ENCODE data around the gene ADCY7. TPM values are rescaled to one million over a fixed set of nuclear protein-coding genes. Genes with fewer than 3 reads are reported as not detected.

Gene ADCY7
- total RNA-seq, 2 donors from 2014 or later = 67.5 to 97.1 TPM

DNA sequence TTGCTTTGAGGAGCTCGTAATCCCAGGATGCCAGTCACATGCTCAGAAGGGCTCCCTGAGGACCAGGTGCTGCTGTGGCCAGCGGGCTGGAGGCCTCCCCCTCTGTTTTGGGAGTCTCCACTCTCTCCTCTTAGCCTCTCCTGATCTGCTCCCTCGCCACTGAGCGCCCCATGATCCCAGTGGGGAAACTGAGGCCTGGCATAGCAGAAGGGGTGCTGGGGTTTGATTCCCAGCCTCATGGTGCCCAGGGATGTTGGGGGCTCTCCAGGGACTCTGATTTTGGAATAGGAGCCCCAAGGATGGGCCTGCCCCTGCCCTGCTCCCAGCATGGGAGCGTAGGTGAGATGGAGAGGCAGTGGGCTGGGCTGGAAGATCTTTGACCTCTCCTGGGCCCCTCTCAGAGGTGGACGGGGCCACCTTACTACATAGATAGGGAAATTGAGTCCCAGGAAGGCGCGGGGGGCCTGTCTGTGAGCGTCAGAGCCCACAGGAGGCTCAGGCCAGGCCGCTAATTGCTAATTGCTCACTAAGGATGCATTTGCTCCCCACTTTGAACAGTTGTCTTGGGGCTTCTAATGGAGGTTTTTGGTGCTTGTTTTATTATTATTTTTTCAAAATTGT lies 525 bp upstream of the ADCY7 start:
- no peak for ATAC-seq (replicated peaks in 1 of 2)
- peaks cover 0 to 2% of the 10 kb centered on the region in 2 donors for H3K36me3 Mint-ChIP-seq (ENCODE audit: insufficient read depth in 2 of 2)

DNA sequence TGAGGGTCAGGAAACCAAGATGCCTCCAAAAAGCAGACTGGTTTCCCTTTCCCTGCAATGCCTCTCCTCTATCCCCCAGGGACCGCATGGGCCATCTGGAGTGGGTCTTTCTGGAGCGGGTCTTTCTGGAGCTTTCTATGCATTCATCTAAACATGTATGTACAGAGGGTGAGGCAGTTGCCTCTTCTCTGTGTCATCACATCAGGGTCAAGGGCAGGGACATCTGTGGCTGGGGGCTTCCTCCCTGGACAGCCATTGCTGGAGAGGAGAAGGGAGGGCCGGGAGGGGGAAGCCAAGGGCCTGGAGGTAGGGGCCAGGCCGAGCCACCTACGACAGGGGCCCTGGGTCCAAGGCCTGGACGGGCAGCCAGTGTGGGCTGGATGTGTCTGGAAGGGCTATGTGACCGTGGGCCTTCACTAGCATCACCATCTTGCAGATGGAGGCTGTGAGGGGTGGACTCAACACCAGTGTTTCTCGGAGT lies 840 bp downstream of the ADCY7 start:
- peaks cover 0 to 2% of the 10 kb centered on the region in 2 donors for H3K36me3 Mint-ChIP-seq (ENCODE audit: insufficient read depth in 2 of 2)
- H3K9me3 Mint-ChIP-seq = peaks cover 0 to 1% of the 10 kb centered on the region in 2 donors
- ATAC-seq (replicated peaks in 1 of 2) = no peak
- no peaks in the 10 kb centered on the region for H3K27me3 Mint-ChIP-seq (ENCODE audit: low read depth)
- peak overlapping the region; percentile 94 for H3K27ac Mint-ChIP-seq
- no peak for DNase-seq
- H3K4me3 Mint-ChIP-seq = peak overlapping the region; percentile 91 to 97
- peaks cover 88% of the 10 kb centered on the region for H3K4me1 Mint-ChIP-seq (ENCODE audit: low read depth)

More for the DNA sequence above, 525 bp upstream of the ADCY7 start:
- no peak for DNase-seq
- Mint-ChIP-seq H3K27me3 (ENCODE audit: low read depth) (no peaks in the 10 kb centered on the region), H3K4me1 (ENCODE audit: low read depth) (peaks cover 78% of the 10 kb centered on the region), H3K4me3 (peak overlapping the region; percentile 91 to 97), H3K27ac (peak overlapping the region; percentile 94), H3K9me3 (peaks cover 0 to 1% of the 10 kb centered on the region in 2 donors)

DNA sequence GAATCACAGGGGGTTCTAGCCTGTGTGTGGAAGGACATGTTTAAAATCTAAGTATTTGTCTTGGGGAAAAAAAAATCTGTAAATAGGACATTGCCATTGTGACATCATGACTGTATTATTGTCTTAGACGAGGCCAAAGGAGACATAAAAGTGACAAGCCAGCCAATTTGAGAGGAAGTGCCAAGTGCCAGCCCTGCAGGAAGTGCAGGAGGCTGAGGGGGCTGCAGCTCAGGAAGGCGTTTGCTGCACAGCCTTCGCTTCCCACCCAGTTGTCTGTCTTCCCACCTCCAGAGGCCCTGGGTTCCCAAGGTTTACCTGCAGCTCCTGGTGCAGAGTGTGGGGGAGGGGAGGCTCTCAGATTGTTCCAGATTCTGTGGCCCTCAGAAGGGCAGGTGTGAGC lies 1.3 kb downstream of the ADCY7 start:
- peaks cover 0 to 2% of the 10 kb centered on the region in 2 donors for H3K36me3 Mint-ChIP-seq (ENCODE audit: insufficient read depth in 2 of 2)
- H3K4me1 Mint-ChIP-seq (ENCODE audit: low read depth) = peaks cover 90% of the 10 kb centered on the region
- peak overlapping the region; percentile 94 for H3K27ac Mint-ChIP-seq
- ATAC-seq (replicated peaks in 1 of 2) (no peak), DNase-seq (no peak)
- peak overlapping the region; percentile 91 to 97 for H3K4me3 Mint-ChIP-seq
- H3K27me3 Mint-ChIP-seq (ENCODE audit: low read depth) = no peaks in the 10 kb centered on the region
- peaks cover 0 to 1% of the 10 kb centered on the region in 2 donors for H3K9me3 Mint-ChIP-seq

DNA sequence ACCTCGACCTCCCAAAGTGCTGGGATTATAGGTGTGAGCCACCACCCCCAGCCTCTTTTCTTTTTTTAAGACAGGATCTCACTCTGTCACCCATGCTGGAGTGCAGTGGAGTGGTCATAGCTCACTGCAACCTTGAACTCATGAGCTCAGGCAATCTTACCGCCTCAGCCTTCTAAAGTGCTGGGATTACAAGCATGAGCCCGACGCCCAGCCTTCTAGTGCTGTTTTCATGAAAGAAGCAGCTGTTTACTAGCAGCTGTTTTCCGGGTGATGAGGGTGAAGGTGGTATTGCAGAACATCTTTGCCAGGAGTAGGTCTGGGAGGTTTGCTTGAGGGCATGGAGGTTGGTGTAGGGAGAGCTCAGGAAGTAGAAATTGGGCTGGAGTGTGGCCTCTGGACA lies 2.0 kb downstream of the ADCY7 start:
- Mint-ChIP-seq H3K4me1 (ENCODE audit: low read depth) (peaks cover 92% of the 10 kb centered on the region), H3K27ac (peak overlapping the region; percentile 81), H3K4me3 (peak overlapping the region; percentile 91 to 97), H3K27me3 (ENCODE audit: low read depth) (no peaks in the 10 kb centered on the region), H3K36me3 (ENCODE audit: insufficient read depth in 2 of 2) (peaks cover 1 to 2% of the 10 kb centered on the region in 2 donors), H3K9me3 (peaks cover 0 to 1% of the 10 kb centered on the region in 2 donors)
- ATAC-seq (replicated peaks in 1 of 2) = no peak
- DNase-seq = no peak

DNA sequence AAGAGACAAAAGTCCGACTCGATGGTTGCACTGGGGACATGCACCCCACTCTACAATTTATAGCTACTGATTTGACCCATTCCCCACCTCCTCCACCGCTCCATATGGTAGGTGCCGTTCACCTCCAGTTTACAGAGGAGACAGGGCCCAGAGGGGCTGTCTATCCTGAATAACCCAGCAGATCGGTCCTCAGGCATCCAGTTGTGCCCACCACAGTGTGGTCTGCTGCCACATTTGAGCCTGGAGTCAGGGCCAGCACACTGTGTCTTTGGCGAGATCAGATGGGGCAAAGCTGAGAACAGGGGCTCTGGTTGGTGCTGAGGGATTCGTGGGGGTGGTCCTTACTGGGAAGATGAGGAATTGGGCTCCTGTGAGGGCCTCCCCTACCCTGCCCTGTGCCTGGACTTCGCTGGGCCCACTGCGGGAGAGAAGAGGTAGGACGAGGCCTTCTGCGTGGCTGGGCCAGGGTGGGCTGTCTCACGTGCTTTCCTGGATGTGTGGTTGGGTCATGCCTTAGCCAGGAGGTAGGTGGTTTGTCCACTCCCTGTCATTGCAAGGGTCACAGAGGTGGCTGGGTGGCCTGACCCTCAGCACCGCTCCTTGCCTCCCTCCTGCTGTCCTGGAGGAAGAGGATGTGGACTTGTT lies 2.8 kb downstream of the ADCY7 start:
- Mint-ChIP-seq H3K27me3 (ENCODE audit: low read depth) (no peaks in the 10 kb centered on the region), H3K9me3 (peaks cover 0 to 1% of the 10 kb centered on the region in 2 donors), H3K4me3 (peak overlapping the region; percentile 72 to 91), H3K4me1 (ENCODE audit: low read depth) (peaks cover 93% of the 10 kb centered on the region), H3K36me3 (ENCODE audit: insufficient read depth in 2 of 2) (peaks cover 2% of the 10 kb centered on the region in 2 donors), H3K27ac (peak overlapping the region; percentile 35)
- no peak for DNase-seq
- no peak for ATAC-seq (replicated peaks in 1 of 2)

DNA sequence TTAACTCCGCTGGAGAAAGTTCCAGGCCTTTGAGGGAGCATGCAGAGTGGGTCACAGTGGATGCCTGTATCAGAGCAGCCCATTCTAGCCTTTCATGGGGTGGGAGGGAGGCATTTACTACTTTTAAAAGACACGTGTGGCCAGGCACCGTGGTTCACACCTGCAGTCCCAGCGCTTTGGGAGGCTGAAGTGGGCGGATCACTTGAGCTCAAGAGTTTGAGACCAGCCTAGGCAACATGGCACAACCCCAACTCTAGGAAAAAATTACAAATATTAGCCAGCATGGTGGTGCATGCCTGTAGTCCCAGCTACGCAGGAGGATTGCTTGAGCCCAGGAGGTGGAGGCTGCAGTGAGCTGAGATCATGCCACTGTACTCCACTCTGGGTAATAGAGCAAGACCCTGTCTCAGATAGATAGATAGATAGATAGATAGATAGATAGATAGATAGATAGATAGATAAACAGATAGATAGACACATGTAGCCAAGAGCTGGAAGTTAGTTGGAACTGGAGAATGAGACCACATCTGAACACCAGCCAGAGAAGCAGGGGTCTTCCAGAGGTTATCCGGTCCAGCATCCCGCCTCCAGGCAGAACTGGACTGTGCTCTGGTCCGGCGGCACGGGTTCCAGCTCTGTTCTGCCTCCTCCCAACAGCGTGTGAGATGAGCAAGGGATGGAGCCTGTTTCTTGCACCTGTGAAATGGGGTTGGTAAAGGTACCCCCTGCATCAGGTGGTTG lies 3.6 kb downstream of the ADCY7 start:
- Mint-ChIP-seq H3K27me3 (ENCODE audit: low read depth) (no peaks in the 10 kb centered on the region), H3K36me3 (ENCODE audit: insufficient read depth in 2 of 2) (peaks cover 2% of the 10 kb centered on the region in 2 donors), H3K9me3 (no peaks in the 10 kb centered on the region), H3K4me1 (ENCODE audit: low read depth) (peaks cover 93% of the 10 kb centered on the region), H3K27ac (peak overlapping the region; percentile 91), H3K4me3 (peak overlapping the region in 1 of 2 donors; percentile 72)
- ATAC-seq (replicated peaks in 1 of 2) = no peak
- no peak for DNase-seq

DNA sequence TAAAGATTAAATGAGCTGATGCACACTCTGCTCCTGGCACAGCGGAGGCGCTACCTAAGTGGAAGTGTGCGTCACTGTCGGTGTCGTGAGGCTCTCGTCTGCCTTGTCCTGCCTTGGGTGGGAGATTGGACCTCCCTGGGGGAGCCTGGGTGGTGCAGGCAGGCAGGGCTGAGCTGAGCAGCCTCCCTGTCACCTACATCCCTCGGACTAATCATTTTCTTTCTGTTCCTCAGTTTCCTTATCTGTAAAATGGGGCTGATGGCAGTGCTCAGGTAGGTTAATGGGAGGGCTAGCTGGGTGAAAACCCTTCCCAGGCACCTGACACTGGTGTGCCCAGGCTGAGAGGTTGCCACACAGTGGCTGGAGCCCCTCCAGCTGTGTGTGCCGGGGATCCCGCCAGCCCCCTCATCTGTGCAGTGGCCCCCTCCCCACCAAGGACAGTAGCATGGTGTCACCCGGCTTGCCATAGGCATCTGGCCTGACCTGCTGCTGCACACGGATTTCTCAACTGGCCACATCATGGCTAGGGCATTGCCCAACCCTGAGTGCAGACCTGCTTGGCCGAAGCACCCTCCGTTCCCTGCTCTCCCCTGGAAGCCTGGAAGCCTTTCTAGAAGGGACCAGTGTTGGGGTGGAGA lies 4.3 kb downstream of the ADCY7 start:
- peaks cover 93% of the 10 kb centered on the region for H3K4me1 Mint-ChIP-seq (ENCODE audit: low read depth)

DNA sequence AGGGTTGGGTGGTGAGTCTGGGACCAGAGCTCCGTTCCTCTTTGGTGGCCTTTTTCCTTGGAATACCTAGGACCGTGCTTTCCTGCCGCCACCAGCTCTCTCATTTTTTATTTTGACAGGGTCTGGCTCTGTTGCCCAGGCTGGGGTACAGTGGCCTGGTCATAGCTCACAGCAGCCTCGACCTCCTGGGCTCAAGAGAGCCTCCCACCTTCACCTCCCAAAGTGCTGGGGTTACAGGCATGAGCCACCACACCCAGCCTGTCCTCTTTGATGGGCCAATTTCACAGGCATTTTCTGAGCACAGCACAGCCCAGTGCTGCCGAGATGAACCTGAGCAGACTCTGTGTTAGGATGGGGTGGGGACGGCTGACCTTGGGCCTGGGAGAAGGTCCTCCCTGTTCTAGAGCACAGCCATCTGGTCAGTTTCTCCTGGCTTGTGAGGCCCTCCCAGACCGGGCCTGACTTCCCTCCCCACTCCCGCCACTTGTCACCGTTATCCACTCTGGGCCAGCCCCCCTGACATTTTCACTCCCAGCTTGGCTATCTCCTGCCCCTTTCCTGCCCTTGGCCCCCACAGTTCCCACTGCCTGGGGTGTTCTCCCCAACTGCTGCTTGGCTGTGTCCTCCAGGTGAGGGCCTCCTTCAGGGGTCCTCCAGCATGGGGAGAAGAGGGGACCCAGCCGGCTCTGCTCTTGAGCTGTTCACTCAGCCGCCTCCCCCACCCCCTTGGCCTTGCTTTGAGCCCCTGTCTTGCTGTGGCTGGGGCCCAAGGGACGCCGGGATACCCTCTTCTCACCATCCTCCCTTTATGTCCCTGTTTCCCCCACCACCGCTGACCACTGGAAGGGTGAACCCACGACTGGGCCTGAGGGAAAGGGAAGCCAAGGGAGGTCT lies 5.0 kb downstream of the ADCY7 start:
- DNase-seq = no peak
- Mint-ChIP-seq H3K4me3 (no peak overlapping the region), H3K36me3 (ENCODE audit: insufficient read depth in 2 of 2) (peaks cover 2% of the 10 kb centered on the region in 2 donors), H3K27ac (peak overlapping the region; percentile 60), H3K9me3 (no peaks in the 10 kb centered on the region), H3K27me3 (ENCODE audit: low read depth) (no peaks in the 10 kb centered on the region), H3K4me1 (ENCODE audit: low read depth) (peaks cover 91% of the 10 kb centered on the region)
- no peak for ATAC-seq (replicated peaks in 1 of 2)

More for the DNA sequence above, 4.3 kb downstream of the ADCY7 start:
- peak overlapping the region in 1 of 2 donors; percentile 31 for H3K4me3 Mint-ChIP-seq
- H3K9me3 Mint-ChIP-seq = no peaks in the 10 kb centered on the region
- DNase-seq = no peak
- ATAC-seq (replicated peaks in 1 of 2) = no peak
- peak overlapping the region; percentile 54 for H3K27ac Mint-ChIP-seq
- H3K36me3 Mint-ChIP-seq (ENCODE audit: insufficient read depth in 2 of 2) = peaks cover 2% of the 10 kb centered on the region in 2 donors
- H3K27me3 Mint-ChIP-seq (ENCODE audit: low read depth) = no peaks in the 10 kb centered on the region

DNA sequence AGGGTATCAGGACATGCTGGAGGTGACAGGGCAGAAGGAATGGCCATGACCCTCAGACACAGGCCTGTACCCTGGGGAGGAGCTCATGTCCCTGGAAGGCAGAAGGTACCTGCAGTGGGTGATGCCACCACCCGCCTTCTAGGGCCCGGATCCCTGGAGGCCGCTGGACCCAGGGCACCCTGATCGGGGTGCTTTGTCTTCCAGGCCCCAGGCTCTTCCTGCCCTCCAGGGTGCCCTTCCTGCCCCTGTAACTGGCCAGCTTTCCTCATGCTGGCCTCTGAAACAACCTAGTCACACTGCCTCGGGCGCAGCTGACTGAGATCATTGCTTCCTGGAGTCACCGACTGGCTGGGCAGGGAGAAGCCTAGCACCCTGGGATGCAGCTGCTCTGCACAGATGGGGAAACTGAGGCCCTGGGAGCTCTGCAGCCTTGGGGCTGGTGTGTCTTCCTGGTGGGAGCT lies 5.8 kb downstream of the ADCY7 start:
- peak overlapping the region; percentile 99 for H3K27ac Mint-ChIP-seq
- no peaks in the 10 kb centered on the region for H3K9me3 Mint-ChIP-seq
- peaks cover 2% of the 10 kb centered on the region in 2 donors for H3K36me3 Mint-ChIP-seq (ENCODE audit: insufficient read depth in 2 of 2)
- peak overlapping the region in 1 of 2 donors; percentile 96 for H3K4me3 Mint-ChIP-seq
- peaks cover 95% of the 10 kb centered on the region for H3K4me1 Mint-ChIP-seq (ENCODE audit: low read depth)
- ATAC-seq (replicated peaks in 1 of 2) (no peak), DNase-seq (no peak)
- no peaks in the 10 kb centered on the region for H3K27me3 Mint-ChIP-seq (ENCODE audit: low read depth)

DNA sequence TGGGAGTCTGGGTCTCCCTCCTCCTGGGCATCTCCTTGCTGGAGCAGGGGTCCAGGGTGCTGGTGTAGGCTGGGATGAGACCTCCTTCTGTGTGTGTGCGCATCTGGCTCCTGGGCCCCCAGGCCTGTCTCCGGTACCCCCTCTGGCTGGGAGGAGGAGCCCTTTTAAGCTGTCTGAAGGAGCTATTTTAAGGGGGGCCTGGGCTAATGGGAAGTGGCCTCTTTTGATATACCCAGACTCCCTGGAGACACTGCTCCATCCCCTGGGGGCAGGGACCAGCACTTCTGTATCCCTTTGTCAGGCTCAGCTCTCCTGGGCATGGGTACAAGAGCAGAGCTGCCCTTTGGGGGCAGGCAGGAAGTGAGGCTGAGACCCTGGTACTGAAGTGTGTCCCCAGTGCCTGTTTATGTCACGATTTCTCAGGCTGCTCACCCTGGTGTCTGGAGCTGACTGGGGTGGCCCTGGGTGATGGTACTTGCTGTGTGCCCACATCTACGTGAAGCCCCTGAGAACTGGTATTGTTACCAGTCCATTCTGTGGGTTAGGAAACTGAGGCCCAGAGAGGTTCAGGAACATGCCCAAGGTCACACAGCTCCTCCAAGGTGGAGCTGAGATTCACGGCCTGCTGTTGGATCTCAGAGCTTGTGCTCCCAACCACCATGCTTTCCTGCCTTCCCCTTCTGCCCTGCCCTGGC lies 6.5 kb downstream of the ADCY7 start:
- peak overlapping the region; percentile 96 to 99 for H3K4me3 Mint-ChIP-seq
- H3K9me3 Mint-ChIP-seq = no peaks in the 10 kb centered on the region
- no peaks in the 10 kb centered on the region for H3K27me3 Mint-ChIP-seq (ENCODE audit: low read depth)
- ATAC-seq (replicated peaks in 1 of 2) (no peak), DNase-seq (no peak)
- peaks cover 3 to 4% of the 10 kb centered on the region in 2 donors for H3K36me3 Mint-ChIP-seq (ENCODE audit: insufficient read depth in 2 of 2)
- H3K4me1 Mint-ChIP-seq (ENCODE audit: low read depth) = peaks cover 95% of the 10 kb centered on the region
- peak overlapping the region; percentile 99 for H3K27ac Mint-ChIP-seq

DNA sequence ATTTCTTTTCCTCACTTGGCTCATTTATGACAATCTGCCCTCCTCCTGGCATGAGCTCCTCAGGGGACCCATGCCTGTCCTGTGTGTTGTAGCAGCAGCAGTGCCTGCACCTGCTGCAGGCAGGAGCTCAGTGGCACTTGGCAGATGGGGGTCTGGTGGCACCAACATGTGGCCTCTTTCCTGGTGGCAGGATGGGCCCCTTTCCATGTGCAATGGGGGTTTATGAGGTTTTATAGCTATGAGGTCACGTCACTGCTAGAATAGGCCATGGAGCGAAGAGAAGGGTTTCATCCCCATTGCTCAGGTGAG lies 7.0 kb downstream of the ADCY7 start:
- DNase-seq (no peak), ATAC-seq (replicated peaks in 1 of 2) (no peak)
- H3K4me1 Mint-ChIP-seq (ENCODE audit: low read depth) = peaks cover 95% of the 10 kb centered on the region
- peaks cover 0 to 1% of the 10 kb centered on the region in 2 donors for H3K9me3 Mint-ChIP-seq
- H3K36me3 Mint-ChIP-seq (ENCODE audit: insufficient read depth in 2 of 2) = peaks cover 6 to 9% of the 10 kb centered on the region in 2 donors
- H3K27me3 Mint-ChIP-seq (ENCODE audit: low read depth) = no peaks in the 10 kb centered on the region
- H3K27ac Mint-ChIP-seq = peak overlapping the region; percentile 99
- peak overlapping the region; percentile 96 to 99 for H3K4me3 Mint-ChIP-seq
